ENCODE data around the gene MCOLN3. TPM values are rescaled to one million over a fixed set of nuclear protein-coding genes. Genes with fewer than 3 reads are reported as not detected.

MCOLN3 gene
- total and polyA plus RNA-seq, 4 donors = 0.08 to 0.42 (median 0.21) TPM; not detected in 1

GRCh38 chr1:84985365-84985764, 62.9 kb downstream of the MCOLN3 start:
- Histone ChIP-seq H3K4me3 (ENCODE audit: low read depth in 1 of 3, low read length in 3 of 3) (no peak overlapping the region), H3K4me1 (ENCODE audit: control insufficient read depth in 4 of 4, insufficient read depth in 4 of 4, low read length in 3 of 4) (no peaks in the 10 kb centered on the region), H3K9ac (ENCODE audit: low read depth in 1 of 2, low read length in 2 of 2) (no peak overlapping the region), H3K36me3 (ENCODE audit: control insufficient read depth in 4 of 4, insufficient read depth in 3 of 4, low read depth in 1 of 4, low read length in 3 of 4) (no peaks in the 10 kb centered on the region), H3K9me3 (ENCODE audit: control insufficient read depth in 4 of 4, low read length in 3 of 4) (no peaks in the 10 kb centered on the region), H3K27me3 (ENCODE audit: control insufficient read depth in 4 of 4, insufficient read depth in 4 of 4, low read length in 3 of 4) (peaks cover 0 to 3% (median 0%) of the 10 kb centered on the region in 4 donors), H3K27ac (ENCODE audit: low read depth in 1 of 2, low read length in 2 of 2) (no peak overlapping the region)
- DNase-seq (ENCODE audit: low spot score) = no peak
- TF ChIP-seq GABPA (IDR thresholded peaks at IDR 0.05 in 1 of 2, conservative IDR thresholded peaks at IDR 0.05 in 1 of 2) (no peak), YY1 (IDR thresholded peaks at IDR 0.05) (no peak), NR2F2 (IDR thresholded peaks at IDR 0.05) (no peak), MAX (IDR thresholded peaks at IDR 0.05) (no peak), HNF4A (conservative IDR thresholded peaks at IDR 0.05) (no peak), REST (IDR thresholded peaks at IDR 0.05) (no peak)

GRCh38 chr1:84982395-84982794, 65.9 kb downstream of the MCOLN3 start:
- DNase-seq (ENCODE audit: low spot score) = no peak
- WGBS = 78% methylated on average over 2 of the region's 2 CpGs
- TF ChIP-seq RXRA (IDR thresholded peaks at IDR 0.05) = no peak
- no peak for TF ChIP-seq TAF1 (conservative IDR thresholded peaks at IDR 0.05)
- no peak for TF ChIP-seq YY1 (IDR thresholded peaks at IDR 0.05)
- no peak for TF ChIP-seq JUND (IDR thresholded peaks at IDR 0.05)
- no peak for TF ChIP-seq SP1 (IDR thresholded peaks at IDR 0.05)
- no peak for TF ChIP-seq NR2F2 (IDR thresholded peaks at IDR 0.05)
- no peak for TF ChIP-seq MAX (IDR thresholded peaks at IDR 0.05)
- no peak for TF ChIP-seq HNF4G (IDR thresholded peaks at IDR 0.05)
- no peak for TF ChIP-seq EGR1 (IDR thresholded peaks at IDR 0.05; ENCODE audit: low read depth in 2 of 2)
- TF ChIP-seq GABPA (IDR thresholded peaks at IDR 0.05 in 1 of 2, conservative IDR thresholded peaks at IDR 0.05 in 1 of 2) = no peak
- TF ChIP-seq FOXA1 (IDR thresholded peaks at IDR 0.05) = no peak
- TF ChIP-seq CTCF (IDR thresholded peaks at IDR 0.05; ENCODE audit: low read depth, low read length, missing input control) = no peak
- no peak for TF ChIP-seq REST (IDR thresholded peaks at IDR 0.05)
- no peak for TF ChIP-seq ATF3 (IDR thresholded peaks at IDR 0.05)
- TF ChIP-seq FOXA2 (IDR thresholded peaks at IDR 0.05) = no peak
- no peak for TF ChIP-seq ZBTB33 (IDR thresholded peaks at IDR 0.05)
- TF ChIP-seq HNF4A (conservative IDR thresholded peaks at IDR 0.05) = no peak
- TF ChIP-seq RAD21 (IDR thresholded peaks at IDR 0.05) = no peak
- no peaks in the 10 kb centered on the region for H3K9me3 ChIP-seq (ENCODE audit: control insufficient read depth in 4 of 4, low read length in 3 of 4)
- H3K4me3 ChIP-seq (ENCODE audit: low read depth in 1 of 3, low read length in 3 of 3) = no peak overlapping the region
- H3K9ac ChIP-seq (ENCODE audit: low read depth in 1 of 2, low read length in 2 of 2) = no peak overlapping the region
- H3K27me3 ChIP-seq (ENCODE audit: control insufficient read depth in 4 of 4, insufficient read depth in 4 of 4, low read length in 3 of 4) = no peaks in the 10 kb centered on the region
- H3K27ac ChIP-seq (ENCODE audit: low read depth in 1 of 2, low read length in 2 of 2) = no peak overlapping the region
- H3K4me1 ChIP-seq (ENCODE audit: control insufficient read depth in 4 of 4, insufficient read depth in 4 of 4, low read length in 3 of 4) = no peaks in the 10 kb centered on the region
- no peaks in the 10 kb centered on the region for H3K36me3 ChIP-seq (ENCODE audit: control insufficient read depth in 4 of 4, insufficient read depth in 3 of 4, low read depth in 1 of 4, low read length in 3 of 4)
